GM10847 (cell line): ENCODE data around the gene TBC1D10A.

Experiments
- POLR2A ChIP-seq: IDR thresholded peaks from 2 replicates; pipeline ENCODE4 v1.6.1; 2011; ENCODE audit not compliant: insufficient read length; ENCODE audit errors: extremely low read depth

Gene TBC1D10A

DNA sequence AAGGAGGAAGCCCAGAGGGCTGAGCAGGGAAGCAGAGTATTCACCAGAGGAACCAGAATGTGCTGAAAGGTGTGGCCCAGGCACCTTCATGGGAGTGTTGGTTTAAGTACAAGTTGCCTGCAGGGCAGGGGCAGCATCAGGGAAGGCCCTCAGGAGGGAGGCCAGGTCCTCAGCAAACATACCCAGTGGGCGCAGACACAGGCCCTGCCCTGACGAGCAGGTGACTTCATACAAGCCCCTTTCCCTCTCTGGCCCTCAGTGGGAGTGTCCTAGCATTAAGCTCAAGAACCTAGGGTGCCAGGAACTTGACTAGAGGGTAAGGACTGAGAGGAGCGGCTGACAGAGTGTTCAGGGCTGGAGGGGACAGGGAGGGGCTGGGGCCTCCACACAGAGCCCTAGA is 29.9 kb downstream of the TBC1D10A start:
- TF ChIP-seq POLR2A = no peak

DNA sequence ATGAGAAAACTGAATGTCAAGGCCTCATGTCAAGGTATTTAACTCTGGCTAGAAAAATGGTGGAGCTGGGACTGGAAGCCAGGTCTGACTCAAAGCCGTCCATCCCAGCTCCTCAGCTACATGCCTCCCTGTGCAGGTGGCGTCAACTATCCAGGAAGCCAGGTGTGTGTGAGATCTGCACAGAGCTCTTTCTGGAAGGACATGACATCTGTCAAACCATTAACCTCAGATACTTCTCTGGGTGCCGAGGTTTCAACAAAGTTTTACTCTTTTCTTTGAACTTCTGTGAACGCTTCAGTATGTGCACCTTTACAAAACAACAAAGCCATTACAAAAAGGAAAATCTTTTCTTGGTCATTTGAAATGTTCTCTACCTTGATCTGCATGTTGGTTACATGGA is 30.4 kb downstream of the TBC1D10A start:
- TF ChIP-seq POLR2A = no peak

DNA sequence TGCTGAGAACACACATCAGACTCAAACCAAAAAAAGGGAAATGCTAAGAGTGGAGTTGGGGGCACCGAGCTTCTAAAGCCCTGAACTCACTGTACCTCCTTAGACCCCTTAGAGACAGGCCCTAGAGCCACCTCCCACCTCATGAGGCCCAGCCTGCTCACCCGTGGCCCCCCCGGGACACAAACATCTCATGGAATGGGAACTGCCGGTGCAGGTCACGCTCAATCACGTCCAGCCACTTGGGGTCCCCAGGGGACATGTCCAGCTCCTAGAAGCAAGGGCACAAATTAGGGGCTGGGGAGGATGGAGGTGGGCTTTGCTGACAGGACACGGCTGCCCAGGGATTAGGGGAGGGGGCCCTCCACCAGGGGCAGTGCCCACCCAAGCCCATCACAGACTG is 31.2 kb downstream of the TBC1D10A start:
- TF ChIP-seq POLR2A = no peak

DNA sequence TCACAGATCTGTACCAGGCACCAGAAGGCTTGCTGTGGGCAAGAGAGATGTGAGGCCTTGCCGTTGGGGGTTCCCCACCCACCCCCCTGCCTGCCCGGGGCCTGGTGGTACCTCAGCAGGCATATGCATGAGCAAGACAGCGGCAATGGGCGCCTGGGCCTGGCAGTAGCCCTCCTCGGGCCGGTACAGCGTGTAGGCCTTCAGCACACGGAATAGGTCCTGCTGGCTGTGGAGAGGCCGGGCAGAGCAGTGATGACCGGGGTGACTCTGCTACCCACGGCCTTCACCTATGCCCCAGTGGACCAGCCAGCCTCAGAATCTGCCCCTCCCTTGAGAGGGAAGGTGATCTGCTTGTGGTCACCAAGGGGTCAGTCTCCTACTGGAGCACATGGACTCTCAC is 31.9 kb downstream of the TBC1D10A start:
- no peak for TF ChIP-seq POLR2A

DNA sequence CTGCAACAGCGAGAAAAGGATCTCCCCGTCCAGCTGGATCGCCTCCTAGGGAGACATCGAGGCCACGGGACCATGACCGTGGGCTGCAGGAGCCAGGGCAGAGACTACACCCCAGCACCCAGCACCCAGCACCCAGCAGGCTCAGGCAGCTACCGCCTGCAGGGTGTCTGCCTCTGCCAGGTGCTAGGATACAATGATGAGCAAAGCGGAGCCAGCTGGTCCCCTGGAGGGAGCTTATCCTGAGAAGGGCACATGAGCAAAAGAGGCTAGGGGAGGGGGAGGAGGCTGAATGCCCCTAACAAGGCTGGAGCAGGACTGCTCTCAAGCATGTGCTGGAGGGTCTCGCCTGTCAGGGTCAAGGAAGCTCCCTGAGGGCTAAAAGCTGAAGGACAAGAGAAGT is 32.7 kb downstream of the TBC1D10A start:
- TF ChIP-seq POLR2A = no peak

DNA sequence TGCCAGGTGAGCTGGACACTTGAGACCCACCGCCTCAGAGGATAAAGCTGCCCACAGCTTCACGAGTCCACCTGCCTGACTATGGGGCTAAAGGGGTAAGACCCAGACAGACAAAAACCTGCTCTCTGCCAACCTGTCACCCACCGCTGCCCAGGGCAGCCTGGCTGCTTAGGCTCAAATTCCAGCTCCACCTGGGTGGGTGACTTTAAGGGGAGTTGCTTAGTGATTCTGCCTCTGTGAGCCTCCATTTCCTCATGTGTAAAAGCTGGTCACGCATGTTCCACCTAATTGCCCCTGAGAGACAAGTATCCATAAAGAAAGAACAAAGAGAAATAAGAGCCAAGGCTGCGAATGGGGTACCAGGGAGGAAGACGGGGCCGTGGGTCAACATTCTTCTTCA is 33.7 kb downstream of the TBC1D10A start:
- no peak for TF ChIP-seq POLR2A

DNA sequence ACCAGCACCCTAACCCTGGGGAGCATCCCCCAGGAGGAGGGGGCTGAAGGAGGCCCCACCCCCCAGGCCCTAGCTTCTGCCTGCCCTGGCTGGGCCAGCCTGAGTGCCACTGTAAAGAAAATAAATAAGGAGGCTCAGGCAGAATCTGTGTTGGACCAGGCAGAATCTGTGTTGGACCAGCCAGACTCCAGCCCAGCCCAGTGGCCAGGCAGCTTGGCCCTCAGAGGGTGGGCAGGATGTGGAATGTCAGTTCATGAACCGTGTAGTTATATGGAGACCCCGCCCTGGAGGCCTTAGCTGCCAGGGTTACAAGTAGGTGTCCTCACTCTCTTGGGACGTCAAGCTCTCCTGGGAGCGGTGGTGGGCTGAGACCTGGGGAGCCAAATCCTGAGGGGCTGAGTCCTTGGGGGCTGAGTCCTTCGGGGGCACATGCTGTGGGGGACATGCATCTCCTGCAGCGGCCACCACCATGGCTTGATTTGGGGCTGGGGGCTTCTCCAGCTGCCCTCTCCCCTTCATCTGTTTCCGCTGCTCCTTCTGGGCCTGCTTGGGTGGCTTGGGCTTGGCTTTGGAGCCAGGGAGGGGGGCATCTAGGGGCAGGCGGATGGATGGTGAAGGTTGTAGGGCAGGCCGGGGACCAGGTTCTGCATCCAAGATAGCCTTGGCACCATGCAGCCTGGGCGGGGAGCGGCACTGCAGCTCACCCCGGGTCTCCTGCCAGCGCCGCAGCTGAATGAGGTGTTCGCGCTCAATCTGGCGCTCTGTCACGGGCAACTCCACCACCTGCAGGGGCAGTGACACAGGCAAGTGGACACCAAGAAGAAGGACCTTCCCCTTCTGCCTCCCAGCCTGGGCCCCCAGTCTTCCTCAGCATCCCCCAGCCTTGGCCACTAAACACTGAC is 34.4 kb downstream of the TBC1D10A start:
- TF ChIP-seq POLR2A = no peak

DNA sequence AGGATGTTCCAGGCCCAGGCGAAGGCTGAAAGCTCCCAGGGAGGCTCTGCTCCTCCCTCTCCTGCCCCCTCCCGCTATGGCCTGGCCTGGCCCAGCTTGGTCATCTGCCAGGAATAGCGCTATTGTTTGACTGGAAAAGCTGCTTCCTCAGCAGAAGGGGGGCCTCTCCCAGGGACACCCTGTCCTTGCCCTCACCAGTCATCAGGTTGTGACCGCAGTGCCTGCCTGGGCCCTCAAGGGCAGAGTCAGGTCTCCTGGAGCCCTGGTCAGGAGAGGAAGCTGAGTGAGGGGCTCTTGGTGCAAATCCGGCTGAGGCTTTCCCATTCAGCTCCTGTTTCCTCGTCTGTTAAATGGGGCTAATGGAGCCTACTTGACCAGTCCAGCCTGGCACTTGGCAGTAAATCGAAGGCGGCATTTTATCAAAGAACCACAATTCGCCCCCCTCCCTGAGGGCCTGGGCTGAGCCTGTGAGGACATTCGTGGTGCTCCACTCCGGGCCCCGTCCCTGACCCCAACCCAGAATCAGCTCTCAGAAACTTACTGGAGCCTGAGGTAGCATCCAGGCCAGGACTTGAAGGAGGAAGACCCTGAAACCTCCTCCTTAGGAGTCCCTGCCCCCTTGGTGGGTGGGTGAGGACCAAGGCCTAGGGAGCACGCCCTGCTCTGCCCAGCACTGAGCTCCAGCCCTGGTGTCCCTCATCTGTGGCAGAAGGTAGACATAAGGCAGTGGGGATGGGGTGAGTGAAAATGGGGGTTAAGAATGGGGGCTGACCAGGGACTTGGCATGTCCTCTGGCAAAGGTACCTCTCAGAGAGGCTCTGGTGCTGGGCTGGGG is 35.5 kb downstream of the TBC1D10A start:
- no peak for TF ChIP-seq POLR2A

DNA sequence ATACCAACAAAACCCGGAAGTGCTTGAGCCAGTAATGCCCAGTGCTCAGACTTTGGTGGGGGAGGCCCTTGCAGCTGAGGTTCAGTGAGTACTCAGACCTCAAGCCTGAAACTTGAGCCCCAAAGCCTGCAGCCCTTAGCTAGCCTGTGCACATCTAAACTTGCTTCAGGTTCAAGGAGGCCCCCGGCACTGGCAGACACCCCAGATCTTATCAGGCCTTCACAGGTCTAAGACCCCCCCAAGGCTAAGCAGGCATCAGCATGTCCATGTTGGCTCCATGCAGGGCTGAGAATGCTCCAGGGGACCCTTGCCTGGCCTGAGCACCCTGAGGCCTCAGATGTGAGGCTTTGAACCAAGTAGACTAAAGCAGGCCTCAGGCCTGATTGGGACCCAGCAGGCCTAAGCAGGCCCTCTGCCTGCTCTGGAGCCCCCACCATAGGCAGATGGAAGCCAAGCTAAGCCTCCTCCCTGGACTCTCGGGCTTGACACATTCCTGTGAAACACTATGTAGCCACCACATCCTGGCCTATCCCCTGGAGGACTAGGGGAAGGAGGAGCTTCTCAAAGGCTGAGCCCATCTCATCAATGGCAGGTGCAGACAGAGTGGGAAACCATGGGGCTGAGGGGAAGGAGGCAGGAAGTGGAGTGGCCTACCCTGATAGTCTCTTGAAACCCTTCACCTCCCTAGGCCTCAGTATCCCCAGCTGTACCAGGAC is 36.2 kb downstream of the TBC1D10A start:
- TF ChIP-seq POLR2A = no peak

DNA sequence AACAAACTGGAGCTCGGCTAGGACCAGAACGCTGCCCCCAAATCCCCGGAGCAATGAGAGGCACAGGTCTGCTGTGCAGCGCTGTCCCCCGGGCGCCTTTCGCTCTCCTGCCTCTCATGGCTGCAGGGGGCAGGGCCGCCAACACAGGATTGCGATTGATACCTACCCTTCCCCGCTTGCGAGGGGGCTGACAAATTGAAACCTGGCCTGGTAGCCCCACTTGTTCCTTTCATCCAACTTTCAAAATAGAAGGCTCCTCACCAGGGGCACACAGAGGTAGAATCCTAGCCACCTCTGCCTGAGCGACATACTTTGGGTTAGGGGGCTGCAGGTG is 36.8 kb downstream of the TBC1D10A start:
- TF ChIP-seq POLR2A = no peak

DNA sequence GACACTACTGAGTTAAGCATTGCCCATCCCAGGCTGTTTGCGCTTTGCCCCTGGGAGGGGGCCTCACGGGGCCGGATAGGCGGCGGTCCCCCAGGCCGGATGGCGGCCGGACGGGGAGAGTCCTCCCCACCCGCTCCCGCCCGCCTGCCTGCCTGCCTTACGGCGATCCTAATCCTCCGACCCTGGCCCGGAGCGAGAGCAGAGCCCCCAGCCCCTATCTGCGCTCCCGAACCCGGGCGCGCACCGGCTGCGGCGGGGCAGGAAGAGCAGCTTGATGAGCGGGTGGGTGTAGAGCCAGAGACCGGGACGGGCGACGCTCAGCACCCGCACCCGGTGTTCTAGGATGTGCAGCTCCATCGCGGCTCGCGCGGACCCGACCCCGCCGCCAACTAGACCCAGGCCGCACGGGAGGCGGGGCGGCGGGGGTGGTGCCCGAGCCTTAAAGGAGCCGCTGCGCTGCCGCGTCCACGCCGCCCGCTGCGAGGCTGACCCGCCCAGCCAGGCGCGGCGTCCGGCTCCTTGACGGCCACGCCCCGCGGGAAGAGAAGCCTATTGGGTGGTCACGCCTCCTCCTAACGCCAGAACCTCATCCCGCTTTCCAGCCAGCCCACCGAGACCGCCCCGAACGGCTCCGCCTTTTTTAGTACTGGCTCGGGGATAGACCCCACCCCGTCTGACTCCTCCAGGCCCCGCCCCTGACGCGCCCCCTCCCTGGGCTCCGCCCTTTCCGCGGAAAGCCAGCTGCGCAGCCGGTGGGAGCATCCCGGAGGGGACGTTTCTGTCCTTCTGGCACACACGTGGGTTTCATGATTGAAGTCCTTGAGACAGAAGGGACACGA is 37.4 kb downstream of the TBC1D10A start, which contains the start of gene CASTOR1:
TSS of gene CASTOR1 (minus strand) at position 365 of the 839 bp plus-strand sequence. CDS start at position 357, 8 bp downstream.
- no peak for TF ChIP-seq POLR2A

DNA sequence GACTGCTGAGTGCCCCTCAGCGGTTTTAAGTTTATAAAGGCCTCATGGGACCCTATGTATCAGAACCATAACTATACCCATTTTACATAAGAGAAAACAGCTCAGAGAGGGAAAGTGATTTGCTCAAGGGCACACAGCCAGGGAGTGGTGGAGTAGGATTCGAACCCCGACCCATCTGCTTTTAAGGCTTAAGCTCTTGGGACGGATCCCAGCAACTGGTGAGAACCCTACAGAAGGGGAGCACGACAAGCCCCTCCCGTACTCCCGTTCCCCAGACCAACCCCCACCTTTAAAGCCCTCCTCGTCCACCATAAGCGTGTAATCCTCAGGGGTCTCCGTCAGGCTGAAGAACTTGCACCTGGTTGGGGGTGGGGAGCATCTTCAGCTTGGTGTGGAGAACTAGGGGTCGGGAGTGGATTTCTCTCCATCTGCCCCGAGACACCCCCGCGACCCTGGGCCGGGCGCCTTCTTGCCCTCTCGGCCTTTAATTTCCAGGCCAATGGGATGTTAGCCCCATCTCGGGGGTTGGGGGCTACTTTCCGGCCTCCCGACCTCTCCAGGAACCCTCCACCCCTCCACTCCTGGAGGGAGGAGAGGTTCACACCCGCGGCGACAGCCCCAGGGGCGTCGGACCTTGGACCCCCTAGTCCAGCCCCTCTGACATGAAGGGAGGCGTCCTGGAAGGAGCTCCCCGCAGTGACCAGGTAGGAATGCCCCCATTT is 38.2 kb downstream of the TBC1D10A start:
- TF ChIP-seq POLR2A = no peak

DNA sequence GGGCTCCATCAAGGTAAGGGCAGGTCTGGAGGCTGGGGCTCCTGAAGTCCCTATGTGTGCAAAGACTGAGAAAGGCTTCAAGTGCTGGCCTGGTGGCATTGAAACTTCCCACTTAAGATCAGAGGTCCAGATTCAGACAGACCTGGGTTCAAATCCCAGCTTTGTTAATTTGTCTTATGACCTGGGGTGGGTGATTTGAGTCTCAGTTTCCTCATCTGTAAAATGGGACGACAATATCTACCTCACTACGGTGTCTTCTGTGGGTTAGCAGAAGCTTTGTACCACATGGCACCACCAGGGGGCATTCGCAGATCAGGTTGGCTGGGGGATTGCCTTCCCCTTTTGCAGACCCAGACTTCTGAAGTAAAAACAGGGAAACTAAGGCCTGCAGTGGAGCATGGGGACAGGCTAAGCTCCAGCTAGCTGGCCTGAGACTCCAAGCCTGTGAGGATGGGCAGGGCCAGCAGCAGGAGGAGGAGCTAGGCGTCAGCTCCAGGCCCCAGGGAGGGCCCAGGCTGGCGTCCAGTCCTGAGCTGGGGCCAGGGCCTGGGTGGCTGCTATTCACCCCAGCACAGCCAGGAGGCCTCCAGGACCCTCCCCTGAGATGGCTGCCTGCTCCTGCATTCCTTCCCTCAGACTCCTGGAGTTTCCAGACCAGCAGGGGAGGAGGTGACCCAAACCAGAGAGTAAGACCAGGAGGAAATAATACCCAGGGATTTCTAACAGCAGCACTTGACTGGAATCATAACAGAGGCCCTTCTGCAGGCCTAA is 38.9 kb downstream of the TBC1D10A start:
- TF ChIP-seq POLR2A = no peak

DNA sequence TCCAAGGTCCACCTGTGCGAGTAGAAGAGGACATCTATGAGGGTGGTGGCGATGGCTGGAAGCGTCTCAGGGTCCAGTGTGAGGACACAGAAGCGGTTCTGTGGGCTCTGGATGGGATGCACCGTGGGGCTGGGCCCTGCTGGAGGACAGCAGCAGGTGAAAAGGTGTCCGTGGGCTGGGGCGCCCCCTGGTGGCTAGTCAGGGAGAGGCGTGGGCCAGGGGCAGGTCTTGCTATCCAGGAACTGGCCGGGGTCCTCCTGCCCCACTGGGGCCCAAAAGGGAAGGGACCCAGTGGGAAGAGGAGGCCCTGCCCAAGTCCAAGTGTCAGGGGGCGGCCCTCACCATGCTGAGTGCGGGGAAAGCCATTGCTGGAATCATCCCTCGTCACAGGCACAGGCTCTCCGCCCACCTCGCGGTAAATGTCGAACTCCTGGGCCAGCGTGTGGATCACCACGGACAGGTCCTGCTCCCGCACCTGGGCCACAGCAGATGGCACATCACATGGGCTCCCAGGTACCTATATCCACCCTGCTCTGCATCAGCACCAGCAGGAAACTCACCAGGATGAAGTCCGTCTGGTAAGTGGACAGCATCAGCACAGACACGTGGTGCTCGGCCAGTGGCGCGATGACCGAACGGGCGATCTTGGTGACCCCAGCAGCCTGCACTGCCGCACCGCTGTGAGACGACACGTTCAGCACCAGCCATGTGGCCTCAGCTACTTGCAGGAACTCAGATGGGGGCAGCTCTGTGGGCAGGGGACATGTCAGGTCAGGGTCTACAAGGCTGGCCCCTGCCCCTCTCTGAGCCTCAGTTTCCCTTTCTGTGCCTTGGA is 39.7 kb downstream of the TBC1D10A start:
- TF ChIP-seq POLR2A = no peak
